NCI-H1417 (cell line): ENCODE data around the gene TMEM131L.
A peak's percentile ranks its signal among the peaks of the same experiment; 100 is the strongest.

Experiments
- DNase-seq, 3 experiments: peaks; one replicate each; lab custom pipeline; 2025; lab: John Stamatoyannopoulos, UW

The TMEM131L gene

DNA sequence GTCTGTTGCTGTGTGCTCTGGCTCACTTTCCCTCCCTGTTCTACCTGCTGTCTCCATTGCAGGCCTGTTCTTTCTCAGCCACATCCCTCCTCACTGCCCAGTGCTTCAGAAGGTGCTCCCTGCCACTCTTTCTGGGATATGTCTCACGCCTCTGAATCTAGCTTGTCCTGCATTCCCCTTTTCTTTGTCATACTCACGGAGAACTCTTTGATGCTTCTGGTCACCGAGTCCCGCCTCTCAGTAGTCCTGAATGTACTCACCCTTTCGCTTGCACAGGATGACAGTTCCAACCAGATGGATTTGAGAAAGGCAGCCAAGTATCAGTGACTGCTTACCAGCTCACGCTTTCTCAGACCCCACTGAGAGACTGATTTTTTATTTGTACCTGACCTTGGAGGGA lies 152.7 kb downstream of the TMEM131L start:
- DNase-seq = no peak

DNA sequence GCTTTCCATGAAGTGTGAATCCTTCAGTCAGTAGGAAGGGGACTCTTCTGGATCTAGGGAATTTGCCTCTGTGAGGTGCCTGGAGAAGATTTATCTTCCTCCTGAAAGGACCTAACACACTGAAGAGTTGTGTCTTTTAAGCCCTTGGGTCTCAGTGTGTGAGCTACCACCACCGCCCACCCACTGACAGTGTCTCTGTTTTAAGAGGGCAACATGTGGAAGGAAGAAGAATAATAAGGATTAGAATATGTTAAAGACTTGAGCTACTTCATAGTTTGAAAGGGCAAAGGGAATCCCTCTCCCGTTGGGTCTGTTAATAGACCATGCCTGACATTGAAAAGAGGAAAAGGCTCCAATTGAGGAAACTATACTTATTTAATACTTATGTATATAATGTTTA lies 153.7 kb downstream of the TMEM131L start:
- DNase-seq = no peak

DNA sequence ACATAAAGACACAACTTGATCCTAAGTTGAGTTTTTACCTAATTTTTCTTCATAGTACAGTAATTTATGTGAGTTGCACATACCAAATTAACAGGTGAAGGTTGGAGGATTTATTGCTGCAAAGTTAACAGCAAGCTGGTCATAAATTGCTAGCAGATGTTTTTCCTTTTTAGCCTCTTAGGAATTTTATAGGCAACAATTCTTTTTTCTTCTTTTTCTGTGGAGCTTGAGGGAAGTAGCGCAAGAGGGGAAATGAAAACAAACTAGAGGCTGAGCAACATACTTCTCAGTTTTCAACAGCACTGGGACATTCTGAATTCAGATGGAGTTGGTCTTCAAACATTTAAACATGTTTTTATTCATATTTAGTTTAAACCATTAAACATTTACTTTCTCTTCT lies 154.2 kb downstream of the TMEM131L start:
- DNase-seq = no peak

DNA sequence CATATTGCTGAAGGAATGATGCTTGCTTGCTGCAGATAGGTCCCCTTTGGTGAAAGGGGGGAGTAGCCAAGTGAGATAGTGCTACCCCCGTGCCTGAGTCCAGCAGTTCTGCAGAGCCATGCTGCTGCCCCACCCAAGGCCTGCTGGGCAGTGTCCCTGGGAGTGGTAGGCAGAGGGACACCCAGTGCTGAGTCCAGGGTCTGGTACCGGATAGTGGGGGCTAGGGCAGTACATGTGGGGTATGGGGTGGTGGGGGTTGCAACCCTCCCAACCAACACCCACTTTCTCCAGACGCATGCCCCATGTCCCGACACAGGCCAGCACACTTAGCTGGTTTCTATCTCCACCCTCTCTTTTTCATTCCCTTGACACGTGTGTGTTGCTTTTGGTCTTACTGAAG lies 155.9 kb downstream of the TMEM131L start:
- no peak for DNase-seq

DNA sequence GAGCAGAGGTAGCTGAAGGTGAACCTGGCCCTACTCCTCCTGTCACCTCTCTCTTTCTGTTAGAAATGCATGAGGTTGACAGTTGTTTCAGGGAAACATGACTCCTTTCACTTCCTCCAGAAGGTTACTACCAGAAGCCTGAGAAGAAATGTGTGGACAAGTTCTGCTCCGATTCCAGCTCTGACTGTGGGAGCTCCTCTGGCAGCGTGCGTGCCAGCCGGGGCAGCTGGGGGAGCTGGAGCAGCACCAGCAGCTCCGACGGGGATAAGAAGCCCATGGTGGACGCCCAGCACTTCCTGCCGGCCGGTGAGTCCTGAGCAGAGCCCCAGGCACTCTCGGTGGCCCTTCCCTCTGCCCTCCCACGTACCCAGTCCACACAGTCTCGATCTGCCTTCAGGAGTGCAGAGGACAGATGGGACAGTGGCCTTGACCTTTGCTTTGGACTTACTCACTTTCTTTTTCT lies 156.6 kb downstream of the TMEM131L start:
- DNase-seq = no peak

DNA sequence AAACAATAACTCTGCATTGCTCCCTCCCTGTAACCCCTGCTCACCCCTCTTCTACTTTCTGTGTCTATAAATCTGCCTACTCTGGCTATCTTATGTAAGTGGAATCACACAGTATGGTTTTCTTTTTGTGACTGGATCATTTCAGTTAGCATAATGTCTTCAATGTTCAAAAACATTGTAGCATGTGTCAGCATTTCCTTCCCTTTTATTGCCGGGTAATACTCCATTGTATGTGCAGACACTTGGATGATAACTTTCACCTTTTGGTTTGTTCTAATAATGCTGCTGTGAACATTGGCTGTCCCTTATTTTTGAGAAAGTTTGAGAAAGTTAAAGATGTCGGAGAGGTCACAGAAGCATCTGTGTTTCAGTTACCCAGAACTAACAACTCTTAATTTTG lies 157.3 kb downstream of the TMEM131L start:
- no peak for DNase-seq

DNA sequence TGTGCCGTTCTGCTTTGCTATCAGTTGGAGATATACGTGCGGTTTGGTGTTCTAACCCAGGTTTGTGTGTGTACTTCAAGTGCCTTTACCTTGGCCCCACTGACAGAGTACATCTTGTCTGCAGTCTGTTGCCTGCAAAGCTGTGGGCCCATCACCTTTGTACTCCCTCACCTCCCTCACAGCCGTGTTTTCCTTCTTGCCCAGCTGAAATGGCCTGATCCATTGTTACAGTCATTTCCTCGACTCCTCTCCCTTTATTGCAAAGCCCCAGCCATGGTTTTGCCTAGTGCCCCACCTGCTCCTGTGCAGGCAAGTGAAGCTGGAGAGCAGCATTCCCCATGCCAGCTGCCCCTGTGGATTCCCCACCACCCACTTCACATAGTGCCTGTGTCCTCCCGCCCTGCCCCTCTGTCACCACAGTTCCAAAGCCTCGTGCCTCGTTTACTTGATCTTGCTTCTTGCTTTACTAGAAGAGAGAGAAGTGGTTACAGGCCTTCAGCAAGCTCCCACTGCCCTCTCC lies 162.7 kb downstream of the TMEM131L start:
- no peak for DNase-seq

DNA sequence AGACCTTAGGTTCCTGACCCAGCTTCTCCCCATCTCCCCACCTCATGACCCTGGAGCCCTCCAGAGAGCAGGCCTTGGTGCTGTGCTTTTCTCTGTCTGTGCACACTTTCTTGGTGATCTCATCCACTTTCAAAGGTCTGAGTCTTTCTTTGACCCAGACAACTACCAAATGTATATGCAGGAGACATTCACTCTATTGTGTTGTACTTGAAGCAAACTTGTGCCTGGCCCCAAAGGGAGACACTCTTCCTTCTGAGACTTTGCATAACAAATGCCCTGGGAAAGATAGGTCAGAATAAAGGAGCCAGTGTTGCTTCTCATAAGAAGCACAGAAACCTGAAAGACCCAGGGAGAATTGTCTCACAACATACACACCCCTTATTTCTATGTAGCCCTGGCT lies 163.6 kb downstream of the TMEM131L start:
- no peak for DNase-seq

DNA sequence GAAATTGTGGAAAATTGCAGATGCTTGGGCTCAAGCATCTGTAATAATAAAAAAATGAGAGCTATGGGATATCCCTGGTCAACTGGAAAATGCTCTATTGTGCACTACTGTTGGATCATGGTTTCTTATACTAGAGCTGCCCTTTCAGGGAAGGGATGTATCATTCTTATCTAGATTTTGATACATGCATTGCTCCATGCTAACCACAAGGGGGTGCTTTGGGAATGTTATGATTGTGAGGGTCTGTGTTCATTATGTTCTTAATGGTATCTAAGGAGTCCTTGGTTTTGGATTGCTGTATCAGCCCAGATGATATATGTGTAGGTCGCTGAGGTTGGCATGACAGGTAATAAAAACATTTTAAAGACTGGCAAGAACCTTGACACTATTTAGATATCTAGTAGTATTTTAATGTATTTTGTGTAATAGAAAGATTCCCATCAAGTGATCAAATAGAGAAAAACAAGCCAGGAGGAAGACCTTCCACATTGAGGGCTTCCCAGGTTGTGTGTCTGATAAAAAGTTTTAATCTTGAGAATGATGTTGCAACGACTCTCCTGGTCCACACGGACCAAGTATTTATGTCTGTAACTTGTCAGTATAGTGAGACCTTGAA lies 168.7 kb downstream of the TMEM131L start:
- peak in 1 of 3 experiments; percentile 41 for DNase-seq

DNA sequence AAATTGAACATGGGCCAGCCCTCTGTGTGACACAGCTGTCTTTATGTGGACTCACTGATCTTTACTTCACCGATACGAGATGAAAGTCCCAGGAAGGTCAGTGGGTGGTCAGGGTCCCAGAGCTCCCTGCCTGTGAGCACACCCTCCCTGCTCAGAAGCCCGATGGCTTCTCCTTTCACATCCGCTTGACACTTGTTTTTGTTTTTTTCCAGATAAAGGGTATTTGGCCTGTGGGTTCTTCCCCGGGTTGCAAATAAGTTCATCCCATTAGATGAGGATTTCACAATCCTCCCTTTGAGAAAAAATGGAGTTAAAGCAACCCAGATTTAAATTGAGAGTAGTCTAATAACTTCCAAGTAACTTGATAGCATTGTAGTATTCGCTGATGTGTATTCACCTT lies 169.7 kb downstream of the TMEM131L start:
- no peak for DNase-seq

DNA sequence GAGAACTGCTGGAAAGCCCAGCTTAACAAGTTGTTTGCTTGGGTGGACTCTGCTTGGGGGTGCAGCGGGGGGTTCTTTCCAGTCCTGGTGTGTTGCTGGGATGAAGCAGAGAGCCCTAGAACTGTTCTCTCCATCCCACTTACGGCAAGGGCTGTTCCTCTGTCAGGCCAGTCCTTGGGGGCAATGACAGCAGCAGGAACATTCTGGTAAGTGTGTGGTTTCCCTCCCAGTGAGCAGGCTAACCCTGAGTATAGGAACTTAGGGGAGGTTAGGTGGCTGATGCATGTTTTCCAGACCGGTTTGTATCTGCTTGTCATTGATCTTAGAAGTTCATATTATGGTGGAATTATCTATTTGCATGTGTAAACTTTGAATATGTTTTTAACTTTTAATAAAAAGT lies 171.0 kb downstream of the TMEM131L start:
- DNase-seq = no peak

DNA sequence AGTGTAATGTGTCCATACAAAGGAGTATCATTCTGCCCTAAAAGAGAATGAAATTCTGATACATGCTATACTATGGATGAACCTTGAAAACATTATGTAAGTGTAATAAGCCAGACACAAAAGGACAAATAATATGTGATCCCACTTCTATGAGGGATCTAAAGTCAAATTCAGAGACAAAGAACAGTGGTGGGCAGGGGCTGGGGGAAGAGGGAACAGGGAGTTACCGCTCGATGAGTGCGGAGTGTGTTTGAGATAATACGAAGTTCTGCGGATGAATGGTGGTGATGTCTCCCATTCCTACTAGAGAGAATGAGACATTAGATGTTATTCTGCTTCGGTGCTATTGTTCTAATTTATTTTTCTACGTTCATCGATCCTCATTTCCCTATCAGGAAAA lies 171.9 kb downstream of the TMEM131L start:
- no peak for DNase-seq

DNA sequence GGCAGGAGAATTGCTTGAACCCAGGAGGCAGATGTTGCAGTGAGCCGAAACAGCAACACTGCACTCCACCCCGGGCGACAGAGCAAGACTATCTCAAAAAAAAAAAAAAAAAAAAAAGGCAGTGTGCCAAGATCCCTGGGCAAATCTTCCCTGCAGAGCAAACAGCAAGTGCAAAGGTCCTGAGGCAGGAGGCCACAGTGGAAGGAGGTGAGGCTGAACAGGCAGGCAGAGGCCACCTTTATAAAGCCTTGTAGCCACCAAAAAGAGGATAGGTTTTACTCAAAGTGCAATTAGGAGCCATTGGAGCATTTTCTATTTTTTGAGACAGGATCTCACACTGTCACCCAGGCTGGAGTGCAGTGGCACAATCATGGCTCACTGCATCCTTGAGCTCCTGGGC lies 172.8 kb downstream of the TMEM131L start:
- DNase-seq = no peak

DNA sequence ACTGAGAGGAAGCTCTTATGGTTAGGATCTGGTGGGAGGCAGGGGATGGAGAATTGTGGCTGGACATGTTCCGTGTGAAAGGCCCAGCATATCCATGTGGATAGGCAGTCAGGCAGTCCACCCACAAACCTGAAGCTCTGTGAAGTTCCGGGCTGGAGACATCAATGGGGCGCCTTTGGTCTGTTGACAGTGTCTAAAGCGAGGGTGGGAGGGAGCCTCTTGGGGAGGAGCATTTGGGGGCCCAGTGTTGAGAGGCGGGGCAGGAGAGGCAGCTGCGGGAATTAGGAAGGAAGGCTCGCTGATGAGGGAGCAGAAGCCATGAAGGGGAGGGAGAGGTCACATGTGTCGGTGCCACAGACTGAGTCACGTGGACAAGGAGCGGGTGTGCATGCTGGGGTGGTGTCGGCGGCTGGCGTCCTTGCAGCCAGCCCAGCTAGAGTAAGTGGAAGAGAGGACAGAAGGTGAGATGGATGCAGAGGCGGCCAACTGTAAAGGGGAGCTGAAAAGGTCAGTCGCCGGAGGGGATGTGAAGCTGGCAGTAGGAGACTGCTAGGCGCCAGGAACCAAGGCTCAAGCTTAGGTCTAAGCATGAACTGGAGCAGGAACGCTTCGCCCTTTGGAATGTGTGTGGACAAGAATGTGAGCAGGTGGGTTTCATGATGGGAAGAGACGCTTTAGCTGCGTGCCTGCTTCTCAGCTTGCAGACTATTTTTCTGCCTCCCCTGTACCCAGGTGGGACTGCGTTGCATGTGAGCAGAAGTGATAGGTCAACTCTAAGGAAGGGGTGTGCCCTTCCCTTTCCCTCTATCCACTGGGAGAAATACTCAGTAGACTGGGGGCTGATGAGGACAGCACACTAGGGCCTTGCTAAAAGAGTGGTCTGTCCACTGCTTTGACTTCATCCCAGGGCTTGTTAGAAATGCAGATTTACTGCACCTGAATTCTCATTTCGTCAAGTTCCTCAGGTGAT lies 174.0 kb downstream of the TMEM131L start:
- DNase-seq = no peak

DNA sequence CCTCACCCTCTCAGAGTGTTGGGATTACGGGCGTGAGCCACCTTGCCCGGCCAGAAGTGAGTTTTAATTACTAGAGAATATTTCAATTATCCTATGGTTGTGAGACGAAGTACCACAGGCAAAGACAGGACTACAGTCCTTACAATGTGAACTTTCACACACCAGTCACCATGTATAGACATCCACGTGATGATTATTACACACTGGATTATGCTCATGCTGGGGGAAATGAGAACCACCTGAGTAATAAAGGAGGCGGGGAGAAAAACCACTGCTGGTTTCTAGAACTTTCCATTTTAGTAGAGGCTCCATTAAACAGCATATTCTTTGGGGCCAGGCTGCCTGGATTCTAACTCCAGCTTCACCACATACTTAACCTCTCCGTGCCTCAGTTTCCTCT lies 175.4 kb downstream of the TMEM131L start:
- no peak for DNase-seq

DNA sequence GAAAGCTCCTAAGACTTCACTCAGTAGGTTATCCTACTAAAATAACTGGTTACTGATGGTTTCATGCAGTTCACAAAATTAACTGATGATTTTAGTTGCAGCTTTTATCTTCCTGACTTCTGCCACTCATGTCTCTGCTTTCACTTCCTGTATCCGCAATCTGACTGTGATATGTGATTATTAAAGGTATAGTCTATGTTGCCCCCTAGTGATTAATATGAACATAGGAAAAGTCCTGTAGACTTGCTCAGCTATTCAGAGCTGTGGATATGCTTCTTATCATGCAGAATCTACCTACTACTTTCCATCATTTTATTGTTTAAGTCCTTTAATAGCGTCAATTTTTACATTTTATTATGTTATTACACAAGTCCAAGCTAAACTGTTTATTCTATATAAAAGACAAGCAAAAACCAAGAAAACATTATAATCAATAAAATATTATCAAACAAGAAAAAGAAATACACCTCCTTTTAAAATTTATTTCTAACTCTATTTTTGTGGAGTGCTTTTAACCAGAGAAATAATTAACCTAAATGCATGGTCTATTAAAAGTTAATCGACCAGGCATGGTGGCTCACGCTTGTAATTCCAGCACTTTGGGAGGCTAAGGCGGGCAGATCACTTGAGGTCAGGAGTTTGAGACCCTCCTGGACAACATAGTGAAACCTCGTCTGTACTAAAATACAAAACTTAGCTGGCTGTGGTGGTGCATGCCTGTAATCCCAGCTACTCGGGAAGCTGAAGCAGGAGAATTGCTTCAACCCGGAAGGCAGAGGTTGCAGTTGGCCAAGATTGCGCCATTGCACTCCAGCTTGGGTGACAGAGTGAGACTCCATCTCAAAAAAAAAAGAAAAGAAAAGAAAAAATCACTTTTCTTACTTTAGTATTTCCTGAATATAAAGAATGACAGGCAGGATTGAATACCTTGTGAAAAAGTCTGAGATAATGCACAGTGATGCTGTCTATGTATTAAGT lies 177.5 kb downstream of the TMEM131L start:
- peak; percentile 14 to 79 (median 29) for DNase-seq

DNA sequence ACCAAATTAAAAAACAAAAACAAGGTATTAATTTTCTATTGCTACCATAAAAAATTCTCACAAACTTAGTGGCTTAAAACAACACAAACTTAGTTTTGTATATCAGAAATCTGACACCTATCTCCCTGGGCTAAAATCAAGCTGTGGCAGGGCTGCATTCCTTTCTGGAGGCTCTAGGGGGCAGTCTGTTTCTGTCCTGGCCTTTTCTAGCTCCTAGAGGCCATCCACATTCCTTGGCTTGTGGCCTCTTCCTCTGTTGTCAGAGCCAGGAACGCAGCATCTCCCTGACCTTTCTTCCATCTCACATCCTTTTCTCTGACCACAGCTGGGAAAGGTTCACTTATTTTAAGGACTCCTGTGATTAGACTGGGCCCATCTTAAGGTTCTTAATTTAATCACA lies 179.0 kb downstream of the TMEM131L start:
- no peak for DNase-seq

DNA sequence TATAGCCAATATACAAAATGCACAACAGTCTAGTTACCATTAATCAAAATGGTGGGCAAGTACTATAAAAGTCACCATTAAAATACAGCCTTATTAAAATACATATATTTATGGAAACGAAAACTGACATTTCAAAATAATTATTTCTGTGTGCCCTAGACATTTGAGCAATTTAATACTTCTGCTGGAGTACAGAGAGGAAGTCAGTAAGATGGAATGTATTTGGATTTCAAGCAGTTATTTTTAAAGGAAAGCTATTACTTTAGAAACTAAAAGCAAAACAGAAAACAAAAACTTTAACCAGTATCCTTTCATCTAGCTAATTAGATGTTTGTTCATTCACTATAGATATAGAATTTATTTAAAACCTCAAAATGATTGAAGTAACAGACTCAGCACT lies 180.1 kb downstream of the TMEM131L start:
- no peak for DNase-seq

DNA sequence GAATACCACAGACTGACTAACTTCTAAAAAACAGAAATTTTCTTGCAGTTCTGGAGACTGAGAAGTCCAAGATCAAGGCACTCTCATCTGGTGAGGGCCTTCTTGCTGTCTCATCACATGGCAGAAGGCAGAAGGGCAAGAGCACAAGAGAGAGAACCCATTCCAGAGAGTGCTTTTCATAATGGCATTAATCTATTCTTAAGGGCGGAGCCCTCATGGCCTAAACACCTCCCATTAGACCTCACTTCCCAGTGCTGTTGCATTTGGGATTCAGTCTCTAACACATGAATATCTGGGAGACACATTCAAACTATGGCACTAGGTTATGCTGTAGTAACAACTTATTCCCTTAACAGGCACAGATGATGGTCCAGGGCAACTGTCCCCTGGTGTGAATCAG lies 180.8 kb downstream of the TMEM131L start:
- DNase-seq = no peak

DNA sequence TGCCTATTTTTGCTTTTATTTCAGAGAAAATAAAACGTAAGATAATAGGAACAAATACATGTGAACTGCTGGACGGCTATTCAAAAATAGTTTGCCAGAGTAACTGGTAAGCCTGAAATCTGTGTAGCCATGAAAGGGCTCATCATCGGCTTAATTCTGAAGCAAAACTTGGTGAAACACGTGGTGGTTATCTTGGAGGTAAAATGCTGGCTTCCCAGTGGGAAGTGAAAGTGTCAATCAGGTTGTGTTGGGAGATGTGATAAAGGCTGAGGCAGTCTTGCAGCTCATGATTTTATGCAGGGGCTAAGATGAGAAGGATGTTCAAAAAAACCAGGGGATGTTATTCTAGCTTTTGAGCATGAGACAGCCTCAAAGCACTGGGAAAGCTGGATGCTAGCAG lies 181.8 kb downstream of the TMEM131L start:
- DNase-seq = no peak

DNA sequence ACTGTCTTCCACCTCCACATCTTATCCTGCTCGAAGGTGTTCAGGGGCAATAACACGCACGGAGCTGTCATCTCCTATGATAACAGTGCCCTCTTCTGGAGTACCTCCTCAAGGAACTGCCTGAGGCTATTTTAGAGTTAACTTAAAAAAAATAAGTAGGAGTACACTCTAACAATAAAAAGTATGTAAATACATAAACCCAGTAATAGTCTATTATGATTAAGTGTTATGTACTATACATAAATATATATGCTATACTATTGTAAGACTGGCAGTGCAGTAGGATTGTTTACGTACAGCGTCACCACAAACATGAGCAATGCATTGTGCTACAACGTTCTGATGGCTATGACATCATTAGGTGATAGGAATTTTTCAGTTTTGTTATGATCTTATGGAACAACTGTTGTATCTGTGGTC lies 183.4 kb downstream of the TMEM131L start:
- DNase-seq = peak; percentile 0 to 49 (median 9)

DNA sequence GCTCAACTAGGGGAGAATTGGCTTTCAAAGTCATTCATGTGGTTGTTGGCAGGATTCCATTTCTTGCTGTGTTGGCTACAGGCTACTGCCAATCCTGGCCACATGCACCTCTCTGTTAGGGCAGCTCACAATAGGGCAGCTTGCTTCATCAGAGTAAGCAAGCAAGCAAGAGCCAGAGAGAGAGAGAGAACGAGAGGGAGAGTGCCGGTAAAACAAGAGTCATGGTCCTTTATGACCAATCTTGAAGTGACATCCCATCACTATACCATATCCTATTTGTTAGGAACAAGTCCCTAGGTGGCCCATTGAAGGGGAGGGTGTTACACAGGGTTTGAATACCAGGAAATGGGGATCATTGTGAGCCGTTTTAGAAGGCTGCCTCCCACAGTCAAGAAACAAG lies 185.0 kb downstream of the TMEM131L start:
- no peak for DNase-seq
